ENCODE measurements around the gene EFR3B. TPM values are rescaled to one million over a fixed set of nuclear protein-coding genes. Genes with fewer than 3 reads are reported as not detected.
"Not testable (repeated sequence)": the region's sequence is repeated elsewhere in the genome, so short reads cannot be mapped to it uniquely, and the experiment has no call there.

The EFR3B gene
- total RNA-seq, 1 experiment from 2014 or later, result 7.9 TPM

- no peak for DNase-seq (ENCODE audit: low read depth, low spot score)
- in situ Hi-C loops (cut with HindIII; ENCODE audit: low pct_unique_long_range_greater_than_20kb, low sequenced_read_pairs), result no loop called here
Observed at GRCh38 chr2:25085761-25086560, 44.1 kb downstream of the EFR3B start.

DNA sequence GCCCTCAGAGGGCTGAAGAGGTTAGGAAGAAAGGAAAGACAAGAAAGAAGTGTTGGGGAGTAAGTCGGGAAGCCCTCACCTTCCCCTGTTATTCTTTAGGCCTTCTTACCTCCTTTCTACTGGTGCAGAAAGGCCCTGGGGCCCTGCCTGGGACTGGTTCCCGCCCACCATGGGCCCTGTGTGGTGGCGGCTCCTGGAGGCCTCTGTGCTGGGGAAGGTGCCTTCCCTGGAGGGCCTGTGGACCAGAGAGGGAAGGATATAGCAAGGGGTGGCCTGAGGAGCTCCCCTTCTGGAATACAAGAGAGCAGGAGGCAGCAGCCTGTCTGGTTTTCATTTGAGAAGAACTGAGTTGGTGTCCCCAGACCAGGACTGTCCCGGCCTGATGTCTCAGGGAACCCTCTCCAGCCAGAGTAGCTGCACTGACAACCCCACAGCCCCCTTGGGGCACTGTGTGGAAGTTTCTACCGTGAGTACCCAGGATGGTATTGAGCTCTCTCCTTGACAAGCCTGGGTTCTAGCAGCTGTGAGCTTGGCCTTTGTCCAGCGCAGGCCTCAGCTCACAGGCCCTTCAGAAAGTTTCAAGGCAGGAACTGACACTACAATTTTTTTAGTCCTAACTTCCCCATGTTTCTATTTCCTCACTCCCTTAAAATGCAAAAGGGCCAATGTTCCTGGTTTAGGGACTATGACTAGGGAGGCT is 47.1 kb downstream of the EFR3B start:
- in situ Hi-C loops (cut with HindIII; ENCODE audit: low pct_unique_long_range_greater_than_20kb, low sequenced_read_pairs), result no loop called here
- DNase-seq (ENCODE audit: low read depth, low spot score), result no peak

DNA sequence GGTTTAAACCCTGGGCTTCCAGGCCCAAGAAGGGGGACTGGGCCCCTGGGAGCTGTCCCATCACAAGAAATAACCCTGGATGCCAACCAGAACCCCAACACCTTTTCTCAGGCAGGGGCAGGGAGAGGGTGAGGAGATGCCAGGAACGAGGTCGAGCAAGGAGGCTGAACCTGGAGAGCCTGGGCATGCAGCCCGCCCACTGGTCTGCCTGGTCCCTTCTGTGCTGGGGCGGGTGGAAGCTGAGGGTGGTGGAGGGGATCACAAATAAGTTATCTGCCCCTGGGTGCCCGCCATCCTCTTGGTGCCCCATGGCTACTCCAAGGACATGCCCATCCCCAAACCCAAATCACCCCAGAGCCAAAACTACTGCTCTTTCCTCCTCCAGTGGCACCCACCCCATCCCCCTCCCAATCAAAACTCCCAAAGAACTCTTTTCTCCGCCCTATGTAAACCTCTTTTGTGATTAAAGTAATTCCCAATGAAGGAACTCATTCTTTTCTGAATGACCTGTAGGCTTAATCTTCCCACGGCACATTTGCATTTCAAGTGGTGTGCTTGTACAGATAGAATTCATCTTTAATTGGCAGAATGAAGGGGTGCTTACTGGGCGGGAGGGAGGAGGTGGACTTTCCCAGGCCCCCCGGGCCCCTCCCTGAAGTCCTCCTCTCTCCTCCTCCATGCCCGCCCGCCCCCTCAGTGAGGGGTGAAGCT is 47.9 kb downstream of the EFR3B start:
- DNase-seq (ENCODE audit: low read depth, low spot score), result no peak
- in situ Hi-C loops (cut with HindIII; ENCODE audit: low pct_unique_long_range_greater_than_20kb, low sequenced_read_pairs), result no loop called here

GRCh38 chr2:25090801-25091200 is 48.9 kb downstream of the EFR3B start:
- in situ Hi-C loops (cut with HindIII; ENCODE audit: low pct_unique_long_range_greater_than_20kb, low sequenced_read_pairs), result no loop called here

DNA sequence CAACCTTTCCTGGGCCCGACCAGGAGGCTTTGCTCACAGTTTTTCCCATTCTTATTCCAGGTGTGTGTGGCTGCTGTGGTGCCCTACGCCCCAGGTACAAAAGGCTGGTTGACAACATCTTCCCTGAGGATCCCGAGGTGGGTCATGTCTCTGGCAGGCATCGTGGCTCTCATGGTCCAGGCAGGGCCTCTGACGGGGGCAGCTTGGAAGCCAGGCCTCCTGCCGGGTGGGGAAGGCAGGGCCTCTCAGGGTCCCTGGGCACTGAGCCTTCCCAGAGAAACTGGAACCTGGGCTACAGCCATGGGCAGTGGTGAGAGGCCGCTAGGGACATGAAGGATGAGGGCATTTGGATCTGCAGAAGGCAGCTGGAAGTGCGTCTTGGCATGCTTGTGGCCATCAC is 49.4 kb downstream of the EFR3B start:
- in situ Hi-C loops (cut with HindIII; ENCODE audit: low pct_unique_long_range_greater_than_20kb, low sequenced_read_pairs), result no loop called here
- DNase-seq (ENCODE audit: low read depth, low spot score), result no peak

More at GRCh38 chr2:25090801-25091200, 48.9 kb downstream of the EFR3B start:
- no peak for DNase-seq (ENCODE audit: low read depth, low spot score)

DNA sequence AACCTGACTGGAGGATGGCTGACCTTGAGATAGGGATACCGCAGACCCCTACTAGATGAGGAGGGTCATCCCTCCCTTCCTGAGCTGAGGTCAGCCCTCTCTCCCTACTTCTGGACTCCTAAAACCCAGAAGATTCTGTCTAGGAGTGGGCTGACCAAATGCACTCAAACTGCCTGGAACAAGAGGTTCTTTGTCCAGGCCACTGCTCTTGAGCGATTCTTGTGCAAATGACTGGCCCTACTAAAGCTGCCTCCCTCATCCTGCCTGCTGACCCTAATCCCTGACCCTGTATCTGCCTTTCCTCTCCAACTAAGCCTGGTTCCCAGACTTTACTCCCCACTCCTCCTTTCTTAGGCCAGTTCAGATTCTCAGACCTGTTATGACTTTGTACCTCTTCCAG is 56.2 kb downstream of the EFR3B start:
- in situ Hi-C loops (cut with HindIII; ENCODE audit: low pct_unique_long_range_greater_than_20kb, low sequenced_read_pairs), result no loop called here
- DNase-seq (ENCODE audit: low read depth, low spot score), result peak; percentile 75

- peak; percentile 88 for DNase-seq (ENCODE audit: low read depth, low spot score)
- in situ Hi-C loops (cut with HindIII; ENCODE audit: low pct_unique_long_range_greater_than_20kb, low sequenced_read_pairs), result no loop called here
Observed at GRCh38 chr2:25098670-25099486, 57.0 kb downstream of the EFR3B start.

- in situ Hi-C loops (cut with HindIII; ENCODE audit: low pct_unique_long_range_greater_than_20kb, low sequenced_read_pairs); DNase-seq (ENCODE audit: low read depth, low spot score): not testable (repeated sequence)
Observed at GRCh38 chr2:25102352-25102751, 60.5 kb downstream of the EFR3B start.

DNA sequence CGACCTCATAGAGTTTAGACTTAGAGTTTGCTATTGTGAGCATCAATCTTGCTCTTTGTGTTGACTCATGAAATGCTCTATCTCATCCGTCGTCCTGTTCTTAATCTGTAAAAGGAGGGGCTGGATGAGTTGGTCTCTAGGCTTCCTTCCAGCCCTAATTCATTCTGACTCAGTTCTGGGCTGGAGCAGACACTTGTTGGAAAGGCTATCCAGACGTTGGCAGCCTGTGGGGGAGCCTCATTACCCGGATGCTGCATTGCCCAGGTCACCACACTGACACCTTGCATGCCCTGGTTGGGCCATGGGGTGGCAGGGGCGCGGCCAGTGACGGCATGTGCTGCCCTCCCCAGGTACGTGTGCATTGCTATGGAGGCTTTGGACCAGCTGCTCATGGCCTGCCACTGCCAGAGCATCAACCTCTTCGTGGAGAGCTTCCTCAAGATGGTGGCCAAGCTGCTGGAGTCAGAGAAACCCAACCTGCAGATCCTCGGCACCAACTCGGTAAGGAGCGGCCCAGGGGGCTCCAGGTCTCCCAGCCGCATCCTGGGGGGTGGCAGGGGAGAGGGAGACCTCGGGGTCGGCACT is 61.5 kb downstream of the EFR3B start:
- in situ Hi-C loops (cut with HindIII; ENCODE audit: low pct_unique_long_range_greater_than_20kb, low sequenced_read_pairs), result no loop called here
- DNase-seq (ENCODE audit: low read depth, low spot score), result no peak

DNA sequence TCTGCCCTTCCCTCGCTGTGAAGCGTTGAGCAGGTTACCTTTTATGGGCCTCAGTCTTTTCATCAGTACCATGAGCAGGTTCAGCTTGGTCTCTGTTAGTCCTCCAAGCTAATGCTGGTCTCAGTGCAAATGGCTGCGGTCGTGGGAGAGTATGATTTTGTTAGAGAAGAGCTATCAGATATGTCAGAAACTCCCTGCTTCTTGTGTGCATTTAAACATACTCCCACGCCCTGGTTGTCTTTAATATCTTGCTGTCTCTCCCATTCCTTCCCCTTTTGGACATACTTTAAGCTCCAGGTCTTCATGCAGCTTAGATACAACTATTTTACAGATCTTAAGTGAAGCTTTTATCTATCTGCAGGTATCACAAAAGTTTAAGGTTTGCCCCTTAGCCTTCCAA is 62.9 kb downstream of the EFR3B start:
- in situ Hi-C loops (cut with HindIII; ENCODE audit: low pct_unique_long_range_greater_than_20kb, low sequenced_read_pairs), result no loop called here
- DNase-seq (ENCODE audit: low read depth, low spot score), result no peak

- in situ Hi-C loops (cut with HindIII; ENCODE audit: low pct_unique_long_range_greater_than_20kb, low sequenced_read_pairs), result no loop called here
- no peak for DNase-seq (ENCODE audit: low read depth, low spot score)
Observed at GRCh38 chr2:25105336-25106085, 63.6 kb downstream of the EFR3B start.

GRCh38 chr2:25109822-25110221 is 67.9 kb downstream of the EFR3B start:
- no peak for DNase-seq (ENCODE audit: low read depth, low spot score)
- in situ Hi-C loops (cut with HindIII; ENCODE audit: low pct_unique_long_range_greater_than_20kb, low sequenced_read_pairs), result no loop called here

- DNase-seq (ENCODE audit: low read depth, low spot score), result no peak
- in situ Hi-C loops (cut with HindIII; ENCODE audit: low pct_unique_long_range_greater_than_20kb, low sequenced_read_pairs), result no loop called here
Observed at GRCh38 chr2:25112113-25112512, 70.2 kb downstream of the EFR3B start.

DNA sequence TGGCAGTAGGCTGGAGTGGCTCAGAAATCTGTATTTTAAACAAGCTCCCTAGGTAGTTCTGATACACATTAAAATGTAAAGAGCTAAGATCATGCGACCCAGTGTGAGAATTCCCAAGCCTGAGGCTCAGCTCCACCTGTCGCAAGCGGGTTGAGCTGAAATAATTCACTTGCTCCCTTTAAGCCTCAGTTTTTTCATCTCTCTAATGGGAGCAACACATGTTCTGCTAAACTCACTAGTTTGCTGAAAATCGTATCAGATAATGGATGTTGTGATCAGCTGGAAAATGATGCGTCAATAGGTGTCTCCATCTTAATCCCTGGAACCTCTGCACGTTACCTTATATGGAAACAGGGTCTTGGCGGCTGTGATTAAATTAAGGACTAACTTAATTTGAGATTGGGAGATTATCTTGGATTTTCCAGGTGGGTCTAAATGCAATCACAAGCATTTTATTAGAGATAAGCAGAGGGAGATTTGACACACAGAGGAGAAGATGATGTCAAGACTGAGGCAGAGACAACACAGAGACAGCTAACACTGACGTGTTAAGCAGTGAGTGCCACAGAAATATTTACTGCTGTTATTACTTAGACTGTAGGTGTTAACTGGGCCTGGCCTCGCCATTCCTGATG is 73.5 kb downstream of the EFR3B start:
- in situ Hi-C loops (cut with HindIII; ENCODE audit: low pct_unique_long_range_greater_than_20kb, low sequenced_read_pairs), result no loop called here
- no peak for DNase-seq (ENCODE audit: low read depth, low spot score)

DNA sequence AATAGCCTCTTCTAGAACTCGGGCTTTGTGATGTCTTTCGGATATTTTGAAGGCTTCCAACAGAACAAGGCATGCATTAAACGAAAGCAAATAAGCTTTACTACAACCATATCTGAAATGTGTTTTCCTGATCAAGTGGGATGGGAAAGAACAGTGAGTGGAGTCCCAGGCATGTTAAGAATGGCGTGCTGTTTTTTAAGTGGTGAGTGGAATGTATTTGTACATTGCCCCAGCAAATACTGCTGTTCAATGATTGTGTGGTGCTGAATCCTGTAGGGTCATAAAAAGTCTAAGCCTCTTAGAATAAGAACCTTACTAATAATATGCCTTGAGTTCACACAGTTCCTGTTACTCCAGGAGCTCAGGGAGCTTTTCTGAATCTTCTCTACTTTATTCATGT is 74.0 kb downstream of the EFR3B start:
- in situ Hi-C loops (cut with HindIII; ENCODE audit: low pct_unique_long_range_greater_than_20kb, low sequenced_read_pairs), result no loop called here
- no peak for DNase-seq (ENCODE audit: low read depth, low spot score)

GRCh38 chr2:25116956-25117355 is 75.1 kb downstream of the EFR3B start:
- DNase-seq (ENCODE audit: low read depth, low spot score), result no peak
- in situ Hi-C loops (cut with HindIII; ENCODE audit: low pct_unique_long_range_greater_than_20kb, low sequenced_read_pairs), result no loop called here
